Caco-2 (cell line): ENCODE results near the gene PRR13. TPM values are rescaled to one million over a fixed set of nuclear protein-coding genes. Genes with fewer than 3 reads are reported as not detected.

ENCODE experiments used
- BruUV-seq: library from RNA; stranded (reverse); fragments of 400-500 nt; replicated peaks from 2 replicates; lab custom pipeline; 2021; lab: Mats Ljungman, UMichigan
- CTCF ChIA-PET: fragments of 300-600 bp; sonication (Branson Sonifier 250); formaldehyde crosslinking; loops from one replicate; lab custom pipeline; 2022; ENCODE audit warnings: antibody characterized with exemption; lab: Charles Lee
- POLR2A ChIA-PET: fragments of 300-600 bp; sonication (Branson Sonifier 250); formaldehyde crosslinking; loops from one replicate; lab custom pipeline; 2022; ENCODE audit warnings: antibody characterized with exemption; lab: Charles Lee
- DNase-seq, 2 experiments: peaks; one replicate each; pipeline versions ENCODE4 v3.0.0 to v3.0.0-alpha.2; 2020 to 2022
- H3K27me3 ChIP-seq: replicated peaks from 2 replicates; pipeline ENCODE4 v1.6.0; 2011; ENCODE audit warnings: low read length; ENCODE audit not compliant: control insufficient read depth, insufficient read depth
- H3K36me3 ChIP-seq: 2 replicates; pipeline ENCODE4 v1.5.1; 2011; ENCODE audit warnings: low read length; ENCODE audit not compliant: control insufficient read depth, insufficient read depth
- H3K4me1 ChIP-seq: fragments of 250-450 bp; sonication (Bioruptor Pico); 2 replicates; pipeline ENCODE4 v1.5.1; 2020; ENCODE audit warnings: mild to moderate bottlenecking
- H3K4me3 ChIP-seq: 2 replicates; pipeline ENCODE4 v1.5.1; 2011; ENCODE audit warnings: low read depth, mild to moderate bottlenecking, control low read depth, low read length
- H3K9me3 ChIP-seq: fragments of 250-450 bp; sonication (Bioruptor Pico); 2 replicates; pipeline ENCODE4 v1.5.1; 2020; ENCODE audit warnings: mild to moderate bottlenecking, moderate library complexity
- H3K27ac Mint-ChIP-seq: one replicate; pipeline ENCODE4 v1.8.0; 2022; ENCODE audit warnings: mixed read lengths; ENCODE audit not compliant: unreplicated experiment
- H3K27me3 Mint-ChIP-seq: one replicate; pipeline ENCODE4 v1.8.0; 2022; ENCODE audit warnings: mixed read lengths; ENCODE audit not compliant: insufficient read depth, unreplicated experiment
- H3K36me3 Mint-ChIP-seq: one replicate; pipeline ENCODE4 v1.8.0; 2022; ENCODE audit warnings: mild to moderate bottlenecking, mixed read lengths; ENCODE audit not compliant: insufficient read depth, unreplicated experiment
- H3K4me1 Mint-ChIP-seq: one replicate; pipeline ENCODE4 v1.8.0; 2022; ENCODE audit warnings: low read depth, mixed read lengths; ENCODE audit not compliant: unreplicated experiment
- H3K4me3 Mint-ChIP-seq: one replicate; pipeline ENCODE4 v1.8.0; 2022; ENCODE audit warnings: mild to moderate bottlenecking, moderate library complexity, mixed read lengths; ENCODE audit not compliant: unreplicated experiment
- H3K9me3 Mint-ChIP-seq: one replicate; pipeline ENCODE4 v1.8.0; 2022; ENCODE audit warnings: mixed read lengths; ENCODE audit not compliant: unreplicated experiment
- CTCF ChIP-seq, 2 experiments: fragments of 200-600 bp in 1 of 2; IDR thresholded peaks; 1 replicate in 1 of 2; 2 replicates in 1 of 2; pipeline versions ENCODE4 v1.5.1 to v1.8.0; 2011 to 2022; ENCODE audit warnings: antibody characterized with exemption in 1 of 2, control low read depth in 1 of 2, inconsistent platforms in 1 of 2, low read depth in 1 of 2, low read length in 1 of 2, mild to moderate bottlenecking in 1 of 2, moderate library complexity in 1 of 2; ENCODE audit not compliant: insufficient read depth in 1 of 2, severe bottlenecking in 1 of 2, unreplicated experiment in 1 of 2
- intact Hi-C: fragments of 100-400 bp; cut with micrococcal nuclease; formaldehyde crosslinking; loops from one replicate; pipeline ENCODE4 v1.10.0; 2022; ENCODE audit not compliant: unreplicated experiment
- total RNA-seq: library from RNA; stranded (reverse); gene quantifications from 2 replicates; pipeline ENCODE4 v1.2.3, GENCODE V29; 2022

The PRR13 gene
- total RNA-seq, 1 experiment from 2014 or later = 400 TPM

DNA sequence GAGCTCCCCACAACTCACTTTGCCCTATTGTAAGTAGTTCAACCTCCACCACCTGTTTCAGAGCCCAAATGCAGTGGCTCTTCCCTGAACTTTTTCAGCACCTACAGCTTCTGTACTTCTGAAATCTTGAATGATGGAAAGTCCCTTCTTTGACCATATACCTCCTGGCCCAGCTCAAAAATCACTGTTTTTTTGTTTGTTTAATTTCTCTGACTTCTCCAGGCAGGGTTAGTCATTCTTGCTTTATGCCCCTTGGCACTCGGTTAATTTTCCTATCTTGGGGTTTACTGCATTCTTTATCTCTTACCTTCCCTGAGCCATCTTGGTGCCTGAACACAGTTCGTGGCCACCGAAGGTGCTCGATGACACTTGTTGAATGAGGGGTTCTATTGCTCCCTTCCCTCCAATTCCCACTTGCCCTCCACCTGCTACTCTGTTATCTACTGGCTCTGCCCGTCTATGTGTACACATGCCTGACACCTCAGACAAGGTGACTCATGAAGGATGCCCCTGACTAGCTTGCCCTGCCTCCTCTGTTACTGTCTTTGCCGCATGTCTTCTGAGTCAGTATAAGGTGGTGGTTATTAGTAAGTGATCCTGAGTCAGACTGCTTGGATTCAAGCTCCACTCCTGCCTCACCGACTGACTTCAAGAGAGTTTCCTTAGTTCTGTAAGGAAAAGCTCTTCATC lies 13.5 kb upstream of the PRR13 start:
- H3K9me3 ChIP-seq = no peaks in the 10 kb centered on the region
- H3K4me1 Mint-ChIP-seq = peaks cover 17% of the 10 kb centered on the region
- TF ChIP-seq CTCF (IDR thresholded peaks at IDR 0.05; ENCODE audit: insufficient read depth in 1 of 2, low read depth in 1 of 2, low read length in 1 of 2, severe bottlenecking in 1 of 2, unreplicated experiment in 1 of 2) = no peak
- ChIA-PET POLR2A (no interaction called here), CTCF (interaction anchor here (1.0 kb wide), 1 partner anchor 76 kb away, joined by 3 read pairs; no protein-coding TSS in a partner anchor)
- no peak overlapping the region for H3K27ac Mint-ChIP-seq
- BruUV-seq = no TSS peak
- intact Hi-C loops = no loop called here
- no peak overlapping the region for H3K4me3 Mint-ChIP-seq
- no peaks in the 10 kb centered on the region for H3K9me3 Mint-ChIP-seq
- H3K36me3 Mint-ChIP-seq = peaks cover 4% of the 10 kb centered on the region
- H3K4me3 ChIP-seq = no peak overlapping the region
- H3K27me3 ChIP-seq = no peaks in the 10 kb centered on the region
- 0 out of 2 replicates have a peak, but pooled peaks cover 3% of the 10 kb centered on the region for H3K4me1 ChIP-seq
- DNase-seq = peak in 1 of 2 experiments; percentile 41
- H3K27me3 Mint-ChIP-seq = no peaks in the 10 kb centered on the region
- H3K36me3 ChIP-seq = no peaks in the 10 kb centered on the region

DNA sequence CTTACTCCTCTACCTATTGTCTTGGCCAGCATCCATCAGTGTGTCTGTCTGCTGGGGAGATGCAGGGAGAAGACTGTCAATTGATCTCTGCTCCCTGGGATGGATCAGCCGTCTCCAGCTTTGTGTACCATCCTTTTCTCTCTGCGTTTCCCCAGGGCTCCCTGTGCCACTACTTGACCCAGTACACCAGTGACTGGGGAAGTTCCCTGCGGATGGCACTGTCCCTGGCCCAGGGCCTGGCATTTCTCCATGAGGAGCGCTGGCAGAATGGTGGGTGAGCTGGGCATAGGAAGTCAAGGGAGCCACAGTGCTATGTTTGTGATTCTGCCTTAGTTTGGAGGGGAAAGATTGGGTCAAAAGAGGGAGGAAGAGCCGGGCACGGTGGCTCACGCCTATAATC lies 12.8 kb upstream of the PRR13 start:
- H3K4me1 ChIP-seq = 0 out of 2 replicates have a peak, but pooled peaks cover 3% of the 10 kb centered on the region
- no peak for DNase-seq
- no peak overlapping the region for H3K27ac Mint-ChIP-seq
- peaks cover 17% of the 10 kb centered on the region for H3K4me1 Mint-ChIP-seq
- intact Hi-C loops = no loop called here
- TF ChIP-seq CTCF (IDR thresholded peaks at IDR 0.05; ENCODE audit: insufficient read depth in 1 of 2, low read depth in 1 of 2, low read length in 1 of 2, severe bottlenecking in 1 of 2, unreplicated experiment in 1 of 2) = no peak
- CTCF ChIA-PET = interaction anchor here (1.0 kb wide), 1 partner anchor 76 kb away, joined by 3 read pairs; no protein-coding TSS in a partner anchor
- no peaks in the 10 kb centered on the region for H3K9me3 ChIP-seq
- no peaks in the 10 kb centered on the region for H3K36me3 ChIP-seq
- no peak overlapping the region for H3K4me3 ChIP-seq
- no peaks in the 10 kb centered on the region for H3K27me3 ChIP-seq
- no peaks in the 10 kb centered on the region for H3K9me3 Mint-ChIP-seq
- peaks cover 4% of the 10 kb centered on the region for H3K36me3 Mint-ChIP-seq
- no TSS peak for BruUV-seq
- H3K27me3 Mint-ChIP-seq = no peaks in the 10 kb centered on the region
- H3K4me3 Mint-ChIP-seq = no peak overlapping the region
- POLR2A ChIA-PET = no interaction called here

DNA sequence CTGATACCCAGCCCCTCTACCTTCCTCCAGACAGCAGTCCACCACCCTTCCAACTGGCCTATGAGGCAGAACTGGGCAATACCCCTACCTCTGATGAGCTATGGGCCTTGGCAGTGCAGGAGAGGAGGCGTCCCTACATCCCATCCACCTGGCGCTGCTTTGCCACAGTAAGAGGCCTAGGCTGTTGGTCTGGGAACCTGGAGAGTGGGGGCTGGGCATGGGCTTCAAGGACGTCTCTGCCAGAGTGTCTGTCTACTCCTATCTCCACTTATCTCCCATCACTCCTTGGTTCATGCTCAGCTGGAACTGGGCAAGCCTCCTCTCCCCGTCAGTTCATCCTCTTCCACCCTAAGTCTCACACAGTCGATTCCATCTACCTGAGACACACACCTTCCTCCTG lies 11.4 kb upstream of the PRR13 start:
- Mint-ChIP-seq H3K27me3 (no peaks in the 10 kb centered on the region), H3K36me3 (peaks cover 4% of the 10 kb centered on the region), H3K4me1 (peaks cover 15% of the 10 kb centered on the region), H3K27ac (peak overlapping the region; percentile 29), H3K9me3 (no peaks in the 10 kb centered on the region), H3K4me3 (no peak overlapping the region)
- no peak for TF ChIP-seq CTCF (IDR thresholded peaks at IDR 0.05; ENCODE audit: insufficient read depth in 1 of 2, low read depth in 1 of 2, low read length in 1 of 2, severe bottlenecking in 1 of 2, unreplicated experiment in 1 of 2)
- H3K36me3 ChIP-seq = no peaks in the 10 kb centered on the region
- POLR2A ChIA-PET = no interaction called here
- no TSS peak for BruUV-seq
- H3K4me1 ChIP-seq = no peaks in the 10 kb centered on the region
- no peak overlapping the region for H3K4me3 ChIP-seq
- intact Hi-C loops = no loop called here
- H3K9me3 ChIP-seq = no peaks in the 10 kb centered on the region
- no peak for DNase-seq
- no peaks in the 10 kb centered on the region for H3K27me3 ChIP-seq
- CTCF ChIA-PET = interaction anchor here (0.7 kb wide), 1 partner anchor 219 kb away, joined by 4 read pairs; no protein-coding TSS in a partner anchor
